Measurements from ENCODE around the gene CLEC11A. TPM values are rescaled to one million over a fixed set of nuclear protein-coding genes. Genes with fewer than 3 reads are reported as not detected.
A peak's percentile ranks its signal among the peaks of the same experiment; 100 is the strongest.

CLEC11A gene
- total and polyA plus RNA-seq, 9 of the 15 experiments (the other 6 are each of a cell fraction or from before 2014, with no cell fraction given) = 0.39 to 43.9 (median 3.4) TPM

DNA sequence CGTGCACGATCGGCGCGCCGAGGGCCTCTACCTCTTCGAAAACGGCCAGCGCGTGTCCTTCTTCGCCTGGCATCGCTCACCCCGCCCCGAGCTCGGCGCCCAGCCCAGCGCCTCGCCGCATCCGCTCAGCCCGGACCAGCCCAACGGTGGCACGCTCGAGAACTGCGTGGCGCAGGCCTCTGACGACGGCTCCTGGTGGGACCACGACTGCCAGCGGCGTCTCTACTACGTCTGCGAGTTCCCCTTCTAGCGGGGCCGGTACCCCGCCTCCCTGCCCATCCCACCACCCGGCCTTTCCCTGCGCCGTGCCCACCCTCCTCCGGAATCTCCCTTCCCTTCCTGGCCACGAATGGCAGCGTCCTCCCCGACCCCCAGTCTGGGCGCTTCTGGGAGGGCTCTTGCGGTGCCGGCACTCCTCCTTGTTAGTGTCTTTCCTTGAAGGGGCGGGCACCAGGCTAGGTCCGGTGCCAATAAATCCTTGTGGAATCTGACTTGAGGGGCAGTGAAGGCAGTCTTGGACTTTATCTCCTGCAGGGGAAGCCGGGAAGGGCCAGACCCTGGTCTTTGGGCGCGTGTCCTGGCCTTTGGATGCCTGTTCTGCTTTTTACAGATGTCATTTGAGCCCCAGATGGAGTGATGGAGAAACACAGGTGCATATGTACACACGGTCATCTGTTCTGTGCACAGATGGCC, 2.2 kb downstream of the CLEC11A start (continued):
- TF ChIP-seq KHSRP (IDR thresholded peaks at IDR 0.05) = no peak
- TF ChIP-seq ELF4 (CRISPR knock-in tag; IDR thresholded peaks at IDR 0.05) = no peak
- peak; percentile 68; the same call in 1 of the 2 replicates for TF ChIP-seq PHF8 (IDR thresholded peaks at IDR 0.05; ENCODE audit: borderline replicate concordance, low read length)
- peak; percentile 87 for TF ChIP-seq GABPB1 (CRISPR knock-in tag; IDR thresholded peaks at IDR 0.05)
- TF ChIP-seq, protein P1, sequence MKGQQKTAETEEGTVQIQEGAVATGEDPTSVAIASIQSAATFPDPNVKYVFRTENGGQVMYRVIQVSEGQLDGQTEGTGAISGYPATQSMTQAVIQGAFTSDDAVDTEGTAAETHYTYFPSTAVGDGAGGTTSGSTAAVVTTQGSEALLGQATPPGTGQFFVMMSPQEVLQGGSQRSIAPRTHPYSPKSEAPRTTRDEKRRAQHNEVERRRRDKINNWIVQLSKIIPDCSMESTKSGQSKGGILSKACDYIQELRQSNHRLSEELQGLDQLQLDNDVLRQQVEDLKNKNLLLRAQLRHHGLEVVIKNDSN (CRISPR knock-in tag; IDR thresholded peaks at IDR 0.05) = no peak
- no peak for TF ChIP-seq ARID1B (IDR thresholded peaks at IDR 0.05)
- TF ChIP-seq SRF (CRISPR knock-in tag; IDR thresholded peaks at IDR 0.05) = no peak
- TF ChIP-seq RBM14 (IDR thresholded peaks at IDR 0.05; ENCODE audit: borderline replicate concordance, insufficient read depth, low read depth, low read length) = no peak
- no peak for TF ChIP-seq CGGBP1 (CRISPR knock-in tag; IDR thresholded peaks at IDR 0.05)
- TF ChIP-seq SMARCC2 (IDR thresholded peaks at IDR 0.05; ENCODE audit: low read depth) = no peak
- TF ChIP-seq MCM5 (IDR thresholded peaks at IDR 0.05; ENCODE audit: low read depth) = no peak
- no peak for TF ChIP-seq HDAC3 (IDR thresholded peaks at IDR 0.05; ENCODE audit: borderline replicate concordance, partially characterized antibody)
- no peak for TF ChIP-seq SP2 (IDR thresholded peaks at IDR 0.05; ENCODE audit: extremely low read depth, low read depth, low read length, poor library complexity, severe bottlenecking)
- TF ChIP-seq ZNF224 (CRISPR knock-in tag; IDR thresholded peaks at IDR 0.05) = no peak
- TF ChIP-seq DACH1 (IDR thresholded peaks at IDR 0.05; ENCODE audit: partially characterized antibody) = no peak
- peak; percentile 36 for TF ChIP-seq FIP1L1 (IDR thresholded peaks at IDR 0.05; ENCODE audit: low read depth, low read length, poor library complexity, severe bottlenecking)
- no peak for TF ChIP-seq U2AF2 (optimal IDR thresholded peaks at IDR 0.05; ENCODE audit: low read depth, low read length)
- TF ChIP-seq ZSCAN32 (CRISPR knock-in tag; IDR thresholded peaks at IDR 0.05) = no peak
- no peak for TF ChIP-seq TCF3 (CRISPR knock-in tag; IDR thresholded peaks at IDR 0.05)
- TF ChIP-seq ASH1L (IDR thresholded peaks at IDR 0.05; ENCODE audit: borderline replicate concordance, low read depth, partially characterized antibody) = no peak
- TF ChIP-seq DNMT1 (IDR thresholded peaks at IDR 0.05) = no peak
- no peak for TF ChIP-seq SMC3 (conservative IDR thresholded peaks at IDR 0.05; ENCODE audit: insufficient read depth, low read depth, low read length)
- no peak for TF ChIP-seq GATAD2A (IDR thresholded peaks at IDR 0.05)
- TF ChIP-seq MBD2 (IDR thresholded peaks at IDR 0.05; ENCODE audit: borderline replicate concordance, low read depth) = no peak
- no peak for TF ChIP-seq LEF1 (IDR thresholded peaks at IDR 0.05)
- no peak for TF ChIP-seq PHF21A (IDR thresholded peaks at IDR 0.05; ENCODE audit: borderline replicate concordance, low read depth)
- TF ChIP-seq ZBTB17 (CRISPR knock-in tag; IDR thresholded peaks at IDR 0.05) = peak; percentile 53; the same call in 1 of the 2 replicates
- TF ChIP-seq EP300 (IDR thresholded peaks at IDR 0.05; ENCODE audit: low read length) = no peak
- no peak for TF ChIP-seq SRSF3 (IDR thresholded peaks at IDR 0.05; ENCODE audit: insufficient read depth, low read length)
- TF ChIP-seq, protein P2, sequence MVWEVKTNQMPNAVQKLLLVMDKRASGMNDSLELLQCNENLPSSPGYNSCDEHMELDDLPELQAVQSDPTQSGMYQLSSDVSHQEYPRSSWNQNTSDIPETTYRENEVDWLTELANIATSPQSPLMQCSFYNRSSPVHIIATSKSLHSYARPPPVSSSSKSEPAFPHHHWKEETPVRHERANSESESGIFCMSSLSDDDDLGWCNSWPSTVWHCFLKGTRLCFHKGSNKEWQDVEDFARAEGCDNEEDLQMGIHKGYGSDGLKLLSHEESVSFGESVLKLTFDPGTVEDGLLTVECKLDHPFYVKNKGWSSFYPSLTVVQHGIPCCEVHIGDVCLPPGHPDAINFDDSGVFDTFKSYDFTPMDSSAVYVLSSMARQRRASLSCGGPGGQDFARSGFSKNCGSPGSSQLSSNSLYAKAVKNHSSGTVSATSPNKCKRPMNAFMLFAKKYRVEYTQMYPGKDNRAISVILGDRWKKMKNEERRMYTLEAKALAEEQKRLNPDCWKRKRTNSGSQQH (CRISPR knock-in tag; IDR thresholded peaks at IDR 0.05) = no peak
